Measurements from ENCODE around the gene LYZL4. TPM values are rescaled to one million over a fixed set of nuclear protein-coding genes. Genes with fewer than 3 reads are reported as not detected.
A peak's percentile ranks its signal among the peaks of the same experiment; 100 is the strongest.

The LYZL4 gene
- total RNA-seq, 1 experiment from 2014 or later: not detected

DNA sequence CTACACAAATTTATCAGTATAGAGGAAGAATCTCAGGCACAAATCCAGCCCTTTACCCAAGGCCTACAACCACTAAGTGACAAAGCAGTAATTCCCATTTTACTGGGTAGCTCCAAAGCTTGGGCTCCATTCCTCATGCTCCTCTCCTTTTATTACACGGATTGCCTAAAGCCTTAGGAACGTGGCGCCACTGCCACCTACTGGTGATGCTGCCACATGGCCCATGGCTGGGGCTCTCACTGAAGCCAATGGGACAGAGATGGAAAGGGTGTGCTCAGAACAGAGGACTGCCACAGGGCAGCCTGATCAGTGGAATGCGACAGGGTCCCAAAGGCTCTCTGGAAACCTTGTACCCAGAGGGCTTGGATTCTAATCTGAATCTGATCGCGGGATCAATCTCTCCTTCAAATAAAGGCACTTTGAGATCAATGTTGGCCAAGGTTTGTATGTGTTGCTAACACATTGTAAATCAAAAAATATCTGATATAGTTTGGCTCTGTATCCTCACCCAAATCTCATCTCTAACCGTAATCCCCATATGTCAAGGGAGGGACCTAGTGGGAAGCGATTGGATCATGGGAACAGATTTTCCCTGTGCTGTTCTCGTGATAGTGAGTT is 33.5 kb upstream of the LYZL4 start:
- CTCF ChIA-PET: interaction anchor here (0.8 to 2.1 kb wide), 3 partner anchors 57 to 214 kb away, joined by 3 to 30 read pairs (median 15); no protein-coding TSS in a partner anchor
- H3K9me3 Mint-ChIP-seq (ENCODE audit: low read depth, unreplicated experiment): no peaks in the 10 kb centered on the region
- no TSS peak for BruUV-seq (replicated peaks)
- DNase-seq: peak; percentile 90
- peaks cover 18% of the 10 kb centered on the region for H3K27me3 Mint-ChIP-seq (ENCODE audit: unreplicated experiment)
- TF ChIP-seq CTCF (IDR thresholded peaks at IDR 0.05; ENCODE audit: unreplicated experiment): peak; percentile 78
- H3K27ac Mint-ChIP-seq (ENCODE audit: unreplicated experiment): no peak overlapping the region
- intact Hi-C loops (cut with micrococcal nuclease; ENCODE audit: unreplicated experiment): loop anchor here (1.0 to 5.0 kb wide), 4 partner anchors 63 to 327 kb away; no protein-coding TSS in a partner anchor
- peaks cover 9% of the 10 kb centered on the region for H3K4me1 Mint-ChIP-seq (ENCODE audit: low read depth, unreplicated experiment)
- H3K36me3 Mint-ChIP-seq (ENCODE audit: insufficient read depth, unreplicated experiment): no peaks in the 10 kb centered on the region
- no peak overlapping the region for H3K4me3 Mint-ChIP-seq (ENCODE audit: low read depth, unreplicated experiment)

DNA sequence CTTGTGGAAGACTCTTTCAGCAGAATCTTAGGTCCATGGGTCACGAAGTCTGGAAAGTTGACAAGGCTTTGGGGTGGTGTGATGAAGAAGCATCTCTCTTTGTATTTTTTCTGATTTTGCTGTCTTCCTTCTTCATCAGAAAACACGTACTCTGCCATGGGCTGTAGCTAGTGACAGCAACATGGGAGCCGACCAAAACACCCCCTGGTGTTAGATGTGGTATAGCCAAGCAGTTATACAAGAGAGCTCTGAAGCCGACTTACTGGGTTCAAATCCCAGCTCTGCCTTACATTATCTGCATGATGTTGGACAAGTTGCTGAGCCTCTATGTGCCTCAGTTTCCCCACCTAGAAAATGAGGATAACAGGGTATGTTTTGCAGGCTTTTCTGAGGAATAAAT is 32.9 kb upstream of the LYZL4 start:
- no peaks in the 10 kb centered on the region for H3K36me3 Mint-ChIP-seq (ENCODE audit: insufficient read depth, unreplicated experiment)
- peaks cover 9% of the 10 kb centered on the region for H3K4me1 Mint-ChIP-seq (ENCODE audit: low read depth, unreplicated experiment)
- intact Hi-C loops (cut with micrococcal nuclease; ENCODE audit: unreplicated experiment): loop anchor here (1.0 to 5.0 kb wide), 4 partner anchors 64 to 326 kb away; no protein-coding TSS in a partner anchor
- H3K4me3 Mint-ChIP-seq (ENCODE audit: low read depth, unreplicated experiment): no peak overlapping the region
- CTCF ChIA-PET: interaction anchor here (0.8 to 2.1 kb wide), 3 partner anchors 58 to 214 kb away, joined by 3 to 30 read pairs (median 15); no protein-coding TSS in a partner anchor
- no TSS peak for BruUV-seq (replicated peaks)
- TF ChIP-seq CTCF (IDR thresholded peaks at IDR 0.05; ENCODE audit: unreplicated experiment): no peak
- no peaks in the 10 kb centered on the region for H3K9me3 Mint-ChIP-seq (ENCODE audit: low read depth, unreplicated experiment)
- H3K27me3 Mint-ChIP-seq (ENCODE audit: unreplicated experiment): peaks cover 18% of the 10 kb centered on the region
- H3K27ac Mint-ChIP-seq (ENCODE audit: unreplicated experiment): no peak overlapping the region
- DNase-seq: no peak

DNA sequence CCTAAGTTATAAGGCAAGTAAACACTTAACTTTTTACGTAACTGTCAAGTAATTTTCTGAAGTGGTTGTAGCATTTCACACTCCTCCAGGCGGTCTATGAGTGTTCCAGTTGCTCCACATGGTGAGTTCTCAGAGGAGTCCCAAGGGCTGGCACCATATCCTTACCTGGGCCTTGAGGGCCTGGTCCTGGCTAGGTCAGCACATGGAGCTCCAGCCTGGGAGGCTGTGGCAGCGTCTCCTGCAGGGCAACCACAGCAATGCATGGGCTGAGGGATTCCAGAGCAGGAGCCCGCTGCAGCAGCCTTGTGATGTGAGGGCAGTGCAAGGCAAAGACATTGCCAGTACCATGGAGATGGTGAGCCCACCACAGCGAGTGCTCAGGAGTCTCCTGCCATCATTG is 32.2 kb upstream of the LYZL4 start:
- intact Hi-C loops (cut with micrococcal nuclease; ENCODE audit: unreplicated experiment): loop anchor here (1.0 to 5.0 kb wide), 4 partner anchors 65 to 325 kb away; no protein-coding TSS in a partner anchor
- no peak for TF ChIP-seq CTCF (IDR thresholded peaks at IDR 0.05; ENCODE audit: unreplicated experiment)
- Mint-ChIP-seq H3K4me1 (ENCODE audit: low read depth, unreplicated experiment) (peaks cover 9% of the 10 kb centered on the region), H3K27me3 (ENCODE audit: unreplicated experiment) (peaks cover 18% of the 10 kb centered on the region), H3K36me3 (ENCODE audit: insufficient read depth, unreplicated experiment) (no peaks in the 10 kb centered on the region), H3K9me3 (ENCODE audit: low read depth, unreplicated experiment) (no peaks in the 10 kb centered on the region), H3K27ac (ENCODE audit: unreplicated experiment) (no peak overlapping the region), H3K4me3 (ENCODE audit: low read depth, unreplicated experiment) (no peak overlapping the region)
- no TSS peak for BruUV-seq (replicated peaks)
- DNase-seq: no peak
- CTCF ChIA-PET: interaction anchor here (2.1 kb wide), 1 partner anchor 194 kb away, joined by 30 read pairs; no protein-coding TSS in a partner anchor

- H3K27ac Mint-ChIP-seq (ENCODE audit: unreplicated experiment): no peak overlapping the region
- no peak for TF ChIP-seq CTCF (IDR thresholded peaks at IDR 0.05; ENCODE audit: unreplicated experiment)
- peaks cover 9% of the 10 kb centered on the region for H3K4me1 Mint-ChIP-seq (ENCODE audit: low read depth, unreplicated experiment)
- no peaks in the 10 kb centered on the region for H3K36me3 Mint-ChIP-seq (ENCODE audit: insufficient read depth, unreplicated experiment)
- intact Hi-C loops (cut with micrococcal nuclease; ENCODE audit: unreplicated experiment): loop anchor here (5.0 kb wide), 2 partner anchors 66 to 324 kb away; no protein-coding TSS in a partner anchor
- no peak for DNase-seq
- CTCF ChIA-PET: interaction anchor here (1.2 kb wide), 1 partner anchor 193 kb away, joined by 7 read pairs; no protein-coding TSS in a partner anchor
- peaks cover 18% of the 10 kb centered on the region for H3K27me3 Mint-ChIP-seq (ENCODE audit: unreplicated experiment)
- BruUV-seq (replicated peaks): no TSS peak
- H3K4me3 Mint-ChIP-seq (ENCODE audit: low read depth, unreplicated experiment): no peak overlapping the region
- H3K9me3 Mint-ChIP-seq (ENCODE audit: low read depth, unreplicated experiment): no peaks in the 10 kb centered on the region
Observed at GRCh38 chr3:42441791-42442190, 31.4 kb upstream of the LYZL4 start.

Data from Calu3 (cell line).